GM21717 (cell line): ENCODE data around the gene SULT4A1.
"Not testable (repeated sequence)": the region's sequence is repeated elsewhere in the genome, so short reads cannot be mapped to it uniquely, and the experiment has no call there.

Experiments
- ATAC-seq: cut with Tn5 transposase; IDR thresholded peaks from one replicate; pipeline ENCODE4 v1.9.1; 2021; ENCODE audit warnings: mild to moderate bottlenecking, moderate library complexity; ENCODE audit not compliant: unreplicated experiment

Gene SULT4A1

GRCh38 chr22:43862074-43862881 lies at the start of gene SULT4A1:
SULT4A1 (minus strand) TSS chr22:43862513; CDS start chr22:43862382, 131 bp downstream.
- ATAC-seq, result no peak

- ATAC-seq, result no peak
These were observed 49.0 kb upstream of the SULT4A1 start for GRCh38 chr22:43911351-43911750.

GRCh38 chr22:43910178-43910695 lies 47.9 kb upstream of the SULT4A1 start:
- ATAC-seq, result no peak

GRCh38 chr22:43909708-43910107 lies 47.4 kb upstream of the SULT4A1 start:
- no peak for ATAC-seq

GRCh38 chr22:43905681-43906080 lies 43.4 kb upstream of the SULT4A1 start:
- no peak for ATAC-seq

GRCh38 chr22:43904412-43904811 lies 42.1 kb upstream of the SULT4A1 start:
- not testable (repeated sequence) for ATAC-seq

GRCh38 chr22:43903033-43903432 lies 40.7 kb upstream of the SULT4A1 start:
- ATAC-seq, result not testable (repeated sequence)

- ATAC-seq, result no peak
These were observed 39.8 kb upstream of the SULT4A1 start for GRCh38 chr22:43901976-43902643.

- no peak for ATAC-seq
These were observed 37.9 kb upstream of the SULT4A1 start for GRCh38 chr22:43900206-43900605.

GRCh38 chr22:43897751-43898261 lies 35.5 kb upstream of the SULT4A1 start:
- ATAC-seq, result no peak

GRCh38 chr22:43895986-43896645 lies 33.8 kb upstream of the SULT4A1 start:
- ATAC-seq, result no peak

GRCh38 chr22:43894122-43894521 lies 31.8 kb upstream of the SULT4A1 start:
- no peak for ATAC-seq

GRCh38 chr22:43893266-43893665 lies 31.0 kb upstream of the SULT4A1 start:
- no peak for ATAC-seq

GRCh38 chr22:43892183-43892894 lies 30.0 kb upstream of the SULT4A1 start:
- no peak for ATAC-seq

- ATAC-seq, result no peak
These were observed 29.3 kb upstream of the SULT4A1 start, which contains the start of gene PNPLA5 for GRCh38 chr22:43891360-43892182. PNPLA5 (minus strand) TSS chr22:43892013; CDS start chr22:43891880, 133 bp downstream.

GRCh38 chr22:43890901-43891331 lies 28.6 kb upstream of the SULT4A1 start:
- no peak for ATAC-seq

- ATAC-seq, result no peak
These were observed 27.5 kb upstream of the SULT4A1 start for GRCh38 chr22:43889860-43890253.

- no peak for ATAC-seq
These were observed 27.0 kb upstream of the SULT4A1 start for GRCh38 chr22:43889201-43889859.

- ATAC-seq, result no peak
These were observed 26.4 kb upstream of the SULT4A1 start for GRCh38 chr22:43888740-43889139.
